ENCODE results near the gene MRPL41.

- TF ChIP-seq CTCF (conservative IDR thresholded peaks at IDR 0.05; ENCODE audit: low read depth in 2 of 2) (no peak), EZH2 (IDR thresholded peaks at IDR 0.05; ENCODE audit: low read depth, unreplicated experiment) (no peak), EZH2phosphoT487 (IDR thresholded peaks at IDR 0.05; ENCODE audit: unreplicated experiment) (no peak), REST (IDR thresholded peaks at IDR 0.05; ENCODE audit: unreplicated experiment) (no peak), POLR2AphosphoS5 (IDR thresholded peaks at IDR 0.05; ENCODE audit: low read depth) (no peak), ETS1 (IDR thresholded peaks at IDR 0.05) (no peak), CREB1 (CRISPR knock-in tag; IDR thresholded peaks at IDR 0.05; ENCODE audit: low read depth) (no peak)
Measured at GRCh38 chr9:137535120-137535428, 16.6 kb upstream of the MRPL41 start.
